ENCODE measurements around the gene VWA2. TPM values are rescaled to one million over a fixed set of nuclear protein-coding genes. Genes with fewer than 3 reads are reported as not detected.

VWA2 gene
- total RNA-seq, 1 donor from 2014 or later, result not detected

DNA sequence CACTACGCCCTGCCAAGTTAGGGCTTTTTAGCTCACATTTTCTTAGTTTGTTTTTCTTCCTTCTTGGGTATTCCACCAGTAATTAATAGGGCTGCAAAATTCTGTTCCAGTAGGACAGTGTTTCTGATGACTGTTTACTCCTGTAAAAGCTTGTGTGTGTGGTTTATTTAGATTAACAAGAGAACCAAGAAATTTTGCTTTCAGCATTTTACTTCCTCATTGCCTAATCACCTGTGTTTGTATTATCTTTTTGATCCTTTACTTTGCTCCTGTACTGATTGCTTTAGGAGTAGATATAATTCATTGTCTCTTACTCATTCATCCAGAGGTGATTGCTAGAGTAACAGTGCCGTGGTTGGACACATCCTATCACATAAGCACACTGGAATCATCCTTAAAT lies 32.2 kb upstream of the VWA2 start:
- TF ChIP-seq, protein P1, sequence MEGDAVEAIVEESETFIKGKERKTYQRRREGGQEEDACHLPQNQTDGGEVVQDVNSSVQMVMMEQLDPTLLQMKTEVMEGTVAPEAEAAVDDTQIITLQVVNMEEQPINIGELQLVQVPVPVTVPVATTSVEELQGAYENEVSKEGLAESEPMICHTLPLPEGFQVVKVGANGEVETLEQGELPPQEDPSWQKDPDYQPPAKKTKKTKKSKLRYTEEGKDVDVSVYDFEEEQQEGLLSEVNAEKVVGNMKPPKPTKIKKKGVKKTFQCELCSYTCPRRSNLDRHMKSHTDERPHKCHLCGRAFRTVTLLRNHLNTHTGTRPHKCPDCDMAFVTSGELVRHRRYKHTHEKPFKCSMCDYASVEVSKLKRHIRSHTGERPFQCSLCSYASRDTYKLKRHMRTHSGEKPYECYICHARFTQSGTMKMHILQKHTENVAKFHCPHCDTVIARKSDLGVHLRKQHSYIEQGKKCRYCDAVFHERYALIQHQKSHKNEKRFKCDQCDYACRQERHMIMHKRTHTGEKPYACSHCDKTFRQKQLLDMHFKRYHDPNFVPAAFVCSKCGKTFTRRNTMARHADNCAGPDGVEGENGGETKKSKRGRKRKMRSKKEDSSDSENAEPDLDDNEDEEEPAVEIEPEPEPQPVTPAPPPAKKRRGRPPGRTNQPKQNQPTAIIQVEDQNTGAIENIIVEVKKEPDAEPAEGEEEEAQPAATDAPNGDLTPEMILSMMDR (IDR thresholded peaks at IDR 0.05), result no peak
- no peak for DNase-seq (ENCODE audit: low spot score in 2 of 2)
- H3K36me3 ChIP-seq, result no peaks in the 10 kb centered on the region
- no peaks in the 10 kb centered on the region for H3K9me3 ChIP-seq
- intact Hi-C loops (cut with DNase I), result no loop called here
- no peak overlapping the region for H3K27ac ChIP-seq
- no peaks in the 10 kb centered on the region for H3K27me3 ChIP-seq
- H3K4me3 ChIP-seq, result no peak overlapping the region
- H3K4me1 ChIP-seq, result no peaks in the 10 kb centered on the region

DNA sequence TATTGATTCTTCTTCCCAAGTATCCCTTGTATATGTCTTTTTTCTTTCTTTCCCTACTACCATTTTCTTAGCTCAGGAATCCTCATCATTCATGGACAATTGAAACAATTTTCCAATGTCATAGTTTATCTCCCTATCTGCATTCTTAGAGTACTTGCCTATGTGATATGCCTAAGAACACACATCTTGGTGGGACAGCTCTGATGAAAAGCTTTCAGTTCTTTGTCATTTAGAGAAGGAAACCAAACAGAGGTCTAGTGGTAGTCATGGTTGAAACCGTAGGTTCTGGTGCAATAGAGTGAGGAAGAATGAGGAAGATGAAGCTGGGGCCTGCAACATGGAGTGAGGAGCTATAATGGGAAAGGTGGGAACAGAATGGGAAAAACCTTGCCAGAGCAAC lies 31.7 kb upstream of the VWA2 start:
- intact Hi-C loops (cut with DNase I), result no loop called here
- TF ChIP-seq, protein P1 (IDR thresholded peaks at IDR 0.05), result no peak
- no peaks in the 10 kb centered on the region for H3K4me1 ChIP-seq

DNA sequence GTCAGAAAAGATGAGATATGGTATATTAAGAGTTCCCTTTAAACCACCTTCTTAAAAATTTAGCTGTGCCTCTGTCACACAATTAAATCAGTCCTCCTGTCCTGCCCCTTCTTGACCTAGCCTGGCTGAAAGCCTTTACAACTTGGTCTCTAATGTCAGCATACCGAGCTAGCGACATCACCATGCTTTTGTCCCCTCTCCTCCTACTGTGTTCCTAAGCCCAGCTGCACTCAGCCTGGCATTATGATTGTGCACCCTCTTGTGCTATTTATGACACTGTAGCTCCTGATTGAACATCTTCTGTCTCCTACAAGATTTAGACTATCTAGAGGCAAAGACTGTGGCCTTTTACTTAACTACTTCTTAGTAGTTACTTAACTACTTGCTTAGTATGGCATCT lies 30.7 kb upstream of the VWA2 start:
- Histone ChIP-seq H3K27ac (no peak overlapping the region), H3K27me3 (no peaks in the 10 kb centered on the region), H3K9me3 (no peaks in the 10 kb centered on the region), H3K4me1 (no peaks in the 10 kb centered on the region), H3K36me3 (no peaks in the 10 kb centered on the region), H3K4me3 (no peak overlapping the region)
- DNase-seq (ENCODE audit: low spot score in 2 of 2), result no peak
- intact Hi-C loops (cut with DNase I), result no loop called here
- TF ChIP-seq, protein P1 (IDR thresholded peaks at IDR 0.05), result no peak

More for the DNA sequence above, 31.7 kb upstream of the VWA2 start:
- Histone ChIP-seq H3K27me3 (no peaks in the 10 kb centered on the region), H3K9me3 (no peaks in the 10 kb centered on the region), H3K36me3 (no peaks in the 10 kb centered on the region), H3K4me3 (no peak overlapping the region), H3K27ac (no peak overlapping the region)
- DNase-seq (ENCODE audit: low spot score in 2 of 2), result no peak

DNA sequence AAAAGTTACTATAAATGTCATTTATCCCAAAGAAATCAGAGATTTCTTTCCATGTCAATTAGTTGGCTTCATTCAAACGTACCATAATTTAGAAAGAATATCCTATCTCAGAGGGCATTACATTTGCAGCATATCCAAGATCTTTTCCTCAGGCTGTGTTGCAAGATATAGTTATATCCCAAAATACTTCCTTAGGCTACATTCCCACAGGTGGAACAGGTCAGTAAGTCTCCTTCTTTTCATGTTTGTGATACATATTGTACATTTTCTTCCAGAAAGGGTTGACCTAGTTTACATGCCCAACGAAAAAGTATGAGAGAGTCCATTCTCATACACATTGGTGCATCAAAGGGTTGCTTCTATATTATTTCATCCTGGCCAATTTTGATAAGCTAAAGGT lies 26.9 kb upstream of the VWA2 start:
- no peaks in the 10 kb centered on the region for H3K27me3 ChIP-seq
- no peak overlapping the region for H3K27ac ChIP-seq
- H3K4me3 ChIP-seq, result no peak overlapping the region
- DNase-seq (ENCODE audit: low spot score in 2 of 2), result no peak
- no peaks in the 10 kb centered on the region for H3K9me3 ChIP-seq
- no peaks in the 10 kb centered on the region for H3K36me3 ChIP-seq
- TF ChIP-seq, protein P1 (IDR thresholded peaks at IDR 0.05), result no peak
- no peaks in the 10 kb centered on the region for H3K4me1 ChIP-seq
- intact Hi-C loops (cut with DNase I), result no loop called here

DNA sequence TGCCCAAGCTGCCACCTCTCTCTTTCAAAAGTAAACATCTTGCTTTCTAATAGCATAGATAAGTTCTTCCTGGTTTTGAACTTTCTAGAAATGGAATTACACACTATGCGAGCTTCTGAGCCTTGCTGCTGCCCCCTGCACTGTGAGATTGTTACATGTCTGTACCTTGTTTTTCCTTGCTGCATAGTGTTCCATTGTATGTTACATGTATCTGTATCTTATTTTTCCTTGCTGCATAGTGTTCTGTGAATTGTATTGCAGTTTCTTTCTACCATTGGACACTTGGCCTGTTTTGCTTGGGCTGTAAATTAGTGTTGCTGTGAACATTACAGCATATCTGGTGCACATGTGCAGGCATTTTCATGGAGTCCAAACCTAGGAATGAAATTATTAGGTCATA lies 24.0 kb upstream of the VWA2 start:
- Histone ChIP-seq H3K4me3 (no peak overlapping the region), H3K27me3 (no peaks in the 10 kb centered on the region), H3K27ac (no peak overlapping the region), H3K4me1 (no peaks in the 10 kb centered on the region), H3K9me3 (no peaks in the 10 kb centered on the region), H3K36me3 (no peaks in the 10 kb centered on the region)
- TF ChIP-seq, protein P1 (IDR thresholded peaks at IDR 0.05), result no peak
- no peak for DNase-seq (ENCODE audit: low spot score in 2 of 2)
- intact Hi-C loops (cut with DNase I), result no loop called here

DNA sequence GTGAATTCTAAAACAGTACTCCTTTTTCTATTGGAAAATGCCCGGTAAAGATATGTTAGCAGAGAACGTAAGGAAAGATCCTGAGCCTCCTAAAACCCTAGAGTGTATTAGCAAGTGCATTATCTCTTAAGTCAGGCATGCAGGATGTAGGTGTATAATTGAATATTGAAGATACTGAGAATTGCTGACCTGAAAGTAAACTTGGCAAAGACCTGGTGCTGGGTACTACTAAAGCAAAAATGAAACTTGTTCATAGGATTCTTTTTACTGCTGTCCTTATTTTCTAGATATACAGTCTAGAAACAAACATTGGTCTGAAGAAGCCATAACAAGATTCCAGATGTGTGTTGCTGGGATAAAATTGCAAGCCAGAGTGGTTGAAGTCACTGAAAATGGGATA lies 18.8 kb upstream of the VWA2 start:
- no peaks in the 10 kb centered on the region for H3K9me3 ChIP-seq
- DNase-seq (ENCODE audit: low spot score in 2 of 2), result no peak
- no peak overlapping the region for H3K4me3 ChIP-seq
- H3K27me3 ChIP-seq, result no peaks in the 10 kb centered on the region
- TF ChIP-seq, protein P1 (IDR thresholded peaks at IDR 0.05), result no peak
- intact Hi-C loops (cut with DNase I), result no loop called here
- no peaks in the 10 kb centered on the region for H3K36me3 ChIP-seq
- H3K4me1 ChIP-seq, result no peaks in the 10 kb centered on the region
- no peak overlapping the region for H3K27ac ChIP-seq
